Left colon (tissue), 2 donors: Measurements from ENCODE around the gene COL6A3. TPM values are rescaled to one million over a fixed set of nuclear protein-coding genes. Genes with fewer than 3 reads are reported as not detected.

Experiments used
- ATAC-seq: fragments of 200-7000 bp; cut with Tn5 transposase; one replicate; pipeline ENCODE4 v1.9.1; 2020; ENCODE audit warnings: mild to moderate bottlenecking, moderate library complexity
- DNase-seq, 2 donors: peaks; one replicate each; pipeline ENCODE4 v3.0.0-alpha.2; 2020
- intact Hi-C, 2 donors: fragments of 100-400 bp; cut with DNase I in 1 of 2; cut with micrococcal nuclease in 1 of 2; formaldehyde crosslinking; loops; one replicate each; pipeline versions ENCODE4 v1.11.2 to v1.14.0; 2022; cut with DNase I, micrococcal nuclease
- total RNA-seq, 2 donors: library from RNA; stranded (reverse); fragmentation: NEBNext Ultra II Directional; extraction: Animal tissue kit (Norgen Biotek cat#: 25700); gene quantifications; one replicate each; pipeline ENCODE4 v1.2.1, GENCODE V29; 2021
- donor health status: DM: no; HTN: no; CAD: no.
- donor health status: DM: yes; HTN: yes; CAD: no.

COL6A3 gene
- total RNA-seq, 2 donors from 2014 or later = 22.6 to 79.5 TPM

- DNase-seq (no peak), ATAC-seq (no peak)
- intact Hi-C loops = no loop called here
Observed at GRCh38 chr2:237446338-237446665, 32.3 kb upstream of the COL6A3 start.

GRCh38 chr2:237445611-237446337 is 31.8 kb upstream of the COL6A3 start:
- no peak for DNase-seq
- intact Hi-C loops = no loop called here
- no peak for ATAC-seq

- no peak for DNase-seq
- intact Hi-C loops = no loop called here
- ATAC-seq = no peak
Observed at GRCh38 chr2:237444071-237444470, 30.1 kb upstream of the COL6A3 start.

GRCh38 chr2:237441605-237442274 is 27.8 kb upstream of the COL6A3 start:
- ATAC-seq = no peak
- intact Hi-C loops = no loop called here

GRCh38 chr2:237440819-237441281 is 26.9 kb upstream of the COL6A3 start:
- ATAC-seq (no peak), DNase-seq (no peak)
- intact Hi-C loops = no loop called here

More at GRCh38 chr2:237441605-237442274, 27.8 kb upstream of the COL6A3 start:
- no peak for DNase-seq

- peak; percentile 99 for ATAC-seq
- DNase-seq = peak; percentile 60 to 74
- intact Hi-C loops = no loop called here
Observed at GRCh38 chr2:237438080-237438940, 24.3 kb upstream of the COL6A3 start.

GRCh38 chr2:237437566-237437965 is 23.6 kb upstream of the COL6A3 start:
- DNase-seq = no peak
- intact Hi-C loops = no loop called here
- ATAC-seq = no peak

- DNase-seq = no peak
- intact Hi-C loops = no loop called here
- ATAC-seq = no peak
Observed at GRCh38 chr2:237435844-237436587, 22.1 kb upstream of the COL6A3 start.

GRCh38 chr2:237434866-237435311 is 20.9 kb upstream of the COL6A3 start:
- intact Hi-C loops = no loop called here
- DNase-seq (peak in 1 of 2 donors; percentile 40), ATAC-seq (no peak)

GRCh38 chr2:237433920-237434676 is 20.1 kb upstream of the COL6A3 start:
- DNase-seq (no peak), ATAC-seq (no peak)
- intact Hi-C loops = no loop called here

- ATAC-seq (peak; percentile 25), DNase-seq (no peak)
- intact Hi-C loops = no loop called here
Observed at GRCh38 chr2:237432484-237433092, 18.6 kb upstream of the COL6A3 start.

GRCh38 chr2:237431837-237432236 is 17.9 kb upstream of the COL6A3 start:
- DNase-seq = no peak
- intact Hi-C loops = no loop called here
- ATAC-seq = no peak

- DNase-seq (no peak), ATAC-seq (no peak)
- intact Hi-C loops = no loop called here
Observed at GRCh38 chr2:237431372-237431771, 17.4 kb upstream of the COL6A3 start.

- intact Hi-C loops = no loop called here
Observed at GRCh38 chr2:237430861-237431260, 16.9 kb upstream of the COL6A3 start.

GRCh38 chr2:237429753-237430152 is 15.8 kb upstream of the COL6A3 start:
- ATAC-seq = no peak
- intact Hi-C loops = no loop called here
- DNase-seq = no peak

More at GRCh38 chr2:237430861-237431260, 16.9 kb upstream of the COL6A3 start:
- ATAC-seq = no peak
- DNase-seq = no peak

- DNase-seq (no peak), ATAC-seq (no peak)
- intact Hi-C loops = no loop called here
Observed at GRCh38 chr2:237427769-237428506, 14.0 kb upstream of the COL6A3 start.

GRCh38 chr2:237426517-237426916 is 12.6 kb upstream of the COL6A3 start:
- ATAC-seq (no peak), DNase-seq (no peak)
- intact Hi-C loops = no loop called here
